CD4-positive, alpha-beta T cell treated with Interleukin-17A for 4 hours (primary cell): ENCODE results near the gene ABHD14A.

Experiments
- DNase-seq: peaks from one replicate; pipeline ENCODE4 v3.0.0-alpha.2; 2020; ENCODE audit warnings: mixed read lengths

The ABHD14A gene

GRCh38 chr3:52021489-52022268 lies 46.8 kb downstream of the ABHD14A start:
- DNase-seq: no peak

- no peak for DNase-seq
These were observed 47.6 kb downstream of the ABHD14A start for GRCh38 chr3:52022323-52023100.

- no peak for DNase-seq
These were observed 48.4 kb downstream of the ABHD14A start for GRCh38 chr3:52023101-52023770.

GRCh38 chr3:52023860-52024764 lies 49.2 kb downstream of the ABHD14A start:
- no peak for DNase-seq

- DNase-seq: no peak
These were observed 50.0 kb downstream of the ABHD14A start for GRCh38 chr3:52024765-52025452.

- no peak for DNase-seq
These were observed 50.6 kb downstream of the ABHD14A start for GRCh38 chr3:52025453-52025852.

GRCh38 chr3:52026041-52026440 lies 51.2 kb downstream of the ABHD14A start:
- no peak for DNase-seq

- no peak for DNase-seq
These were observed 53.7 kb downstream of the ABHD14A start for GRCh38 chr3:52028572-52028971.

- DNase-seq: no peak
These were observed 54.2 kb downstream of the ABHD14A start for GRCh38 chr3:52029053-52029452.

GRCh38 chr3:52029535-52029934 lies 54.7 kb downstream of the ABHD14A start:
- DNase-seq: no peak
